WTC11 (cell line): ENCODE measurements around the gene MPPE1. TPM values are rescaled to one million over a fixed set of nuclear protein-coding genes. Genes with fewer than 3 reads are reported as not detected.

Experiments
- CREM ChIP-seq: sonication (generic); formaldehyde crosslinking; IDR thresholded peaks from 2 replicates; pipeline ENCODE4 v1.8.1; 2022; ENCODE audit warnings: mild to moderate bottlenecking, missing genetic modification reagents, moderate library complexity
- ELF4 ChIP-seq: sonication (generic); formaldehyde crosslinking; IDR thresholded peaks from 2 replicates; pipeline ENCODE4 v1.8.1; 2022; ENCODE audit warnings: low read depth, mild to moderate bottlenecking, moderate library complexity, missing genetic modification reagents
- RELA ChIP-seq: sonication (generic); formaldehyde crosslinking; IDR thresholded peaks from 2 replicates; pipeline ENCODE4 v1.8.1; 2022; ENCODE audit warnings: missing genetic modification reagents, mild to moderate bottlenecking, borderline replicate concordance
- ZNF317 ChIP-seq: sonication (generic); formaldehyde crosslinking; IDR thresholded peaks from 2 replicates; pipeline ENCODE4 v1.8.1; 2023; ENCODE audit warnings: low read depth, mild to moderate bottlenecking, moderate library complexity, missing genetic modification reagents, borderline replicate concordance
- ZNF423 ChIP-seq: fragments of 250-450 bp; sonication (Bioruptor Pico); IDR thresholded peaks from 2 replicates; pipeline ENCODE4 v2.1.2; 2022; ENCODE audit warnings: mild to moderate bottlenecking, moderate library complexity
- ZNF532 ChIP-seq: fragments of 250-450 bp; sonication (Bioruptor Pico); IDR thresholded peaks from 2 replicates; pipeline ENCODE4 v1.9.0; 2021; ENCODE audit warnings: mild to moderate bottlenecking, borderline replicate concordance
- ZNF671 ChIP-seq: fragments of 250-450 bp; sonication (Bioruptor Pico); IDR thresholded peaks from 2 replicates; pipeline ENCODE4 v1.8.0; 2021; ENCODE audit warnings: mild to moderate bottlenecking
- ZSCAN18 ChIP-seq: fragments of 250-450 bp; sonication (Bioruptor Pico); IDR thresholded peaks from 2 replicates; pipeline ENCODE4 v2.1.2; 2022; ENCODE audit warnings: mild to moderate bottlenecking, moderate library complexity
- total RNA-seq: library from RNA; stranded (reverse); gene quantifications from 3 replicates; pipeline ENCODE4 v1.2.3, GENCODE V29; 2021
- TF ChIP-seq, protein P1 (sequence below): sonication (generic); formaldehyde crosslinking; IDR thresholded peaks from 2 replicates; pipeline ENCODE4 v1.8.1; 2023; ENCODE audit warnings: mild to moderate bottlenecking, moderate library complexity, missing genetic modification reagents
- TF ChIP-seq, protein P2 (sequence below): sonication (generic); formaldehyde crosslinking; conservative IDR thresholded peaks from 2 replicates; pipeline ENCODE4 v1.8.1; 2023; ENCODE audit warnings: mild to moderate bottlenecking, low read depth, missing genetic modification reagents, moderate library complexity
- TF ChIP-seq, protein P3 (sequence below): sonication (generic); formaldehyde crosslinking; IDR thresholded peaks from 2 replicates; pipeline ENCODE4 v1.8.0; 2023; ENCODE audit warnings: missing genetic modification reagents
- TF ChIP-seq, protein P4 (sequence below): fragments of 200-600 bp; IDR thresholded peaks from 2 replicates; pipeline ENCODE4 v1.8.0; 2022; ENCODE audit warnings: antibody characterized with exemption
- TF ChIP-seq, protein P5 (sequence below): fragments of 250-450 bp; sonication (Bioruptor Pico); IDR thresholded peaks from 2 replicates; pipeline ENCODE4 v1.8.0; 2021; ENCODE audit warnings: mild to moderate bottlenecking

The MPPE1 gene
- total RNA-seq, 1 experiment from 2014 or later: 29.1 TPM

DNA sequence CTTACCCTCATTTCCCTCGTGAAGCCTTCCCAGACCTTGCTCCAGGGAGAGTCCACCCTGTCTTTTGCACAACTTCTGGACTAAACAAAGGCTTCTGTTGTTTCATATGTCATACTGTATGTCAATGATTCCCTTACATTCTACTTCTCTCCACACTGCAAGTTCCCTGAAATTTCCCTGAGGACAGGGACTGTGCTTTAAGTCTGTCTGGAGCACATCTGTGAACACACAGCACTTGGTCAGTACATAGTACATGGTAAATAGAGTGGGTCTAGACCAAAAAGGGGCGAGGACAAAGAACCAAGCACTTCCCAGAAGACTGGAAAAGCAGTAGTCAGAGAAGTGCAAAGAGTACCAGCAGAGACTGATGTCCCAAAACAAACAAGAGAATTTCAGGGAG, 49.5 kb upstream of the MPPE1 start (continued):
- TF ChIP-seq ZNF532 (CRISPR knock-in tag): no peak
- no peak for TF ChIP-seq CREM (CRISPR knock-in tag)
- no peak for TF ChIP-seq ZNF671
- TF ChIP-seq, protein P1, sequence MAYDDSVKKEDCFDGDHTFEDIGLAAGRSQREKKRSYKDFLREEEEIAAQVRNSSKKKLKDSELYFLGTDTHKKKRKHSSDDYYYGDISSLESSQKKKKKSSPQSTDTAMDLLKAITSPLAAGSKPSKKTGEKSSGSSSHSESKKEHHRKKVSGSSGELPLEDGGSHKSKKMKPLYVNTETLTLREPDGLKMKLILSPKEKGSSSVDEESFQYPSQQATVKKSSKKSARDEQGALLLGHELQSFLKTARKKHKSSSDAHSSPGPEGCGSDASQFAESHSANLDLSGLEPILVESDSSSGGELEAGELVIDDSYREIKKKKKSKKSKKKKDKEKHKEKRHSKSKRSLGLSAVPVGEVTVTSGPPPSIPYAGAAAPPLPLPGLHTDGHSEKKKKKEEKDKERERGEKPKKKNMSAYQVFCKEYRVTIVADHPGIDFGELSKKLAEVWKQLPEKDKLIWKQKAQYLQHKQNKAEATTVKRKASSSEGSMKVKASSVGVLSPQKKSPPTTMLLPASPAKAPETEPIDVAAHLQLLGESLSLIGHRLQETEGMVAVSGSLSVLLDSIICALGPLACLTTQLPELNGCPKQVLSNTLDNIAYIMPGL: no peak
- TF ChIP-seq, protein P2, sequence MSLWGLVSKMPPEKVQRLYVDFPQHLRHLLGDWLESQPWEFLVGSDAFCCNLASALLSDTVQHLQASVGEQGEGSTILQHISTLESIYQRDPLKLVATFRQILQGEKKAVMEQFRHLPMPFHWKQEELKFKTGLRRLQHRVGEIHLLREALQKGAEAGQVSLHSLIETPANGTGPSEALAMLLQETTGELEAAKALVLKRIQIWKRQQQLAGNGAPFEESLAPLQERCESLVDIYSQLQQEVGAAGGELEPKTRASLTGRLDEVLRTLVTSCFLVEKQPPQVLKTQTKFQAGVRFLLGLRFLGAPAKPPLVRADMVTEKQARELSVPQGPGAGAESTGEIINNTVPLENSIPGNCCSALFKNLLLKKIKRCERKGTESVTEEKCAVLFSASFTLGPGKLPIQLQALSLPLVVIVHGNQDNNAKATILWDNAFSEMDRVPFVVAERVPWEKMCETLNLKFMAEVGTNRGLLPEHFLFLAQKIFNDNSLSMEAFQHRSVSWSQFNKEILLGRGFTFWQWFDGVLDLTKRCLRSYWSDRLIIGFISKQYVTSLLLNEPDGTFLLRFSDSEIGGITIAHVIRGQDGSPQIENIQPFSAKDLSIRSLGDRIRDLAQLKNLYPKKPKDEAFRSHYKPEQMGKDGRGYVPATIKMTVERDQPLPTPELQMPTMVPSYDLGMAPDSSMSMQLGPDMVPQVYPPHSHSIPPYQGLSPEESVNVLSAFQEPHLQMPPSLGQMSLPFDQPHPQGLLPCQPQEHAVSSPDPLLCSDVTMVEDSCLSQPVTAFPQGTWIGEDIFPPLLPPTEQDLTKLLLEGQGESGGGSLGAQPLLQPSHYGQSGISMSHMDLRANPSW (CRISPR knock-in tag): no peak
- TF ChIP-seq, protein P3, sequence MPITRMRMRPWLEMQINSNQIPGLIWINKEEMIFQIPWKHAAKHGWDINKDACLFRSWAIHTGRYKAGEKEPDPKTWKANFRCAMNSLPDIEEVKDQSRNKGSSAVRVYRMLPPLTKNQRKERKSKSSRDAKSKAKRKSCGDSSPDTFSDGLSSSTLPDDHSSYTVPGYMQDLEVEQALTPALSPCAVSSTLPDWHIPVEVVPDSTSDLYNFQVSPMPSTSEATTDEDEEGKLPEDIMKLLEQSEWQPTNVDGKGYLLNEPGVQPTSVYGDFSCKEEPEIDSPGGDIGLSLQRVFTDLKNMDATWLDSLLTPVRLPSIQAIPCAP (CRISPR knock-in tag): no peak
- TF ChIP-seq ZNF317: no peak
- TF ChIP-seq ZNF423: no peak
- no peak for TF ChIP-seq ELF4 (CRISPR knock-in tag)
- no peak for TF ChIP-seq ZSCAN18 (CRISPR knock-in tag)
- no peak for TF ChIP-seq RELA (CRISPR knock-in tag)
- TF ChIP-seq, protein P4, sequence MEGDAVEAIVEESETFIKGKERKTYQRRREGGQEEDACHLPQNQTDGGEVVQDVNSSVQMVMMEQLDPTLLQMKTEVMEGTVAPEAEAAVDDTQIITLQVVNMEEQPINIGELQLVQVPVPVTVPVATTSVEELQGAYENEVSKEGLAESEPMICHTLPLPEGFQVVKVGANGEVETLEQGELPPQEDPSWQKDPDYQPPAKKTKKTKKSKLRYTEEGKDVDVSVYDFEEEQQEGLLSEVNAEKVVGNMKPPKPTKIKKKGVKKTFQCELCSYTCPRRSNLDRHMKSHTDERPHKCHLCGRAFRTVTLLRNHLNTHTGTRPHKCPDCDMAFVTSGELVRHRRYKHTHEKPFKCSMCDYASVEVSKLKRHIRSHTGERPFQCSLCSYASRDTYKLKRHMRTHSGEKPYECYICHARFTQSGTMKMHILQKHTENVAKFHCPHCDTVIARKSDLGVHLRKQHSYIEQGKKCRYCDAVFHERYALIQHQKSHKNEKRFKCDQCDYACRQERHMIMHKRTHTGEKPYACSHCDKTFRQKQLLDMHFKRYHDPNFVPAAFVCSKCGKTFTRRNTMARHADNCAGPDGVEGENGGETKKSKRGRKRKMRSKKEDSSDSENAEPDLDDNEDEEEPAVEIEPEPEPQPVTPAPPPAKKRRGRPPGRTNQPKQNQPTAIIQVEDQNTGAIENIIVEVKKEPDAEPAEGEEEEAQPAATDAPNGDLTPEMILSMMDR: no peak
- TF ChIP-seq, protein P5, sequence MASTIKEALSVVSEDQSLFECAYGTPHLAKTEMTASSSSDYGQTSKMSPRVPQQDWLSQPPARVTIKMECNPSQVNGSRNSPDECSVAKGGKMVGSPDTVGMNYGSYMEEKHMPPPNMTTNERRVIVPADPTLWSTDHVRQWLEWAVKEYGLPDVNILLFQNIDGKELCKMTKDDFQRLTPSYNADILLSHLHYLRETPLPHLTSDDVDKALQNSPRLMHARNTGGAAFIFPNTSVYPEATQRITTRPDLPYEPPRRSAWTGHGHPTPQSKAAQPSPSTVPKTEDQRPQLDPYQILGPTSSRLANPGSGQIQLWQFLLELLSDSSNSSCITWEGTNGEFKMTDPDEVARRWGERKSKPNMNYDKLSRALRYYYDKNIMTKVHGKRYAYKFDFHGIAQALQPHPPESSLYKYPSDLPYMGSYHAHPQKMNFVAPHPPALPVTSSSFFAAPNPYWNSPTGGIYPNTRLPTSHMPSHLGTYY: no peak
